DMS79 (cell line): Measurements from ENCODE around the gene B9D1.

Experiments
- DNase-seq: peaks from one replicate; lab custom pipeline; 2025; lab: John Stamatoyannopoulos, UW

B9D1 gene

GRCh38 chr17:19337712-19338023, 24.9 kb downstream of the B9D1 start:
- no peak for DNase-seq

GRCh38 chr17:19336938-19337711, 25.4 kb downstream of the B9D1 start:
- no peak for DNase-seq

GRCh38 chr17:19335951-19336631, 26.4 kb downstream of the B9D1 start:
- no peak for DNase-seq

DNA sequence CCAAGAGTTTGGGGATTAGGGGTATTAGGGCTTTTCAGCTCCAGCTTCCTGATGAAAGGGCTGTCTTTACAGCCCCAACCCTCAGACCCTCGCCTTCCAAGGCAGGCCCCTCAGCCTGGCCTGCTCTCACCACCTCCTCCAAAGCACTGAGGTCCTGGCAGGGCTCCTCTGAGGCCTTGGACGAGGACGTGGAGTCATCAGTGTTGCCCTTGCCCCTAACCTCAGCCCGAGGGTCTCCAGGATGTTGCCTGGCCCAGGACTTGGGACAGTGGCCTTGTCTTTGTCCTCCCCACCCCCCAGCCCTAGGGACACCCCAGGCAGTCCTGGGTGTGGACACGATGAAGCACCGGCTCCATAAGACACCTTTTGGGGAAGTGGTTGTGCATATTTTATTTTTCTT, 28.2 kb downstream of the B9D1 start:
- DNase-seq = no peak

- DNase-seq = no peak
Observed at GRCh38 chr17:19333736-19334290, 28.7 kb downstream of the B9D1 start.

DNA sequence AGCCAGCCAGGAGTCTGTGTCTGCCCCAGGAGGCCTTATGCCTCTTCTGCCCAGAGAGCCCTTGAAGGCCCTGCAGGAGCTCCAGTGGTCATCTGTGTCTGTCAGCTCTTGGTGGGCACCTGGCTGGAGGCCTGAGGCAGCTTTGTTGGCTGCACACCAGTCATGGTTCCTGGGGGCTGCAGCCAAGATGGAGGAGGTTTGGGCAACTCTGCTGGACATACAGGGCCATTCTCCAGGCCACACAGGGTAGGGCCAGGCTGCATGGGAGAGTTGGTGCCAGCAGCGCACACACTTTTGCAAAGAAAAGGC, 29.4 kb downstream of the B9D1 start:
- no peak for DNase-seq

- no peak for DNase-seq
Observed at GRCh38 chr17:19332371-19333131, 30.0 kb downstream of the B9D1 start.

- no peak for DNase-seq
Observed at GRCh38 chr17:19331543-19332245, 30.8 kb downstream of the B9D1 start.

GRCh38 chr17:19331134-19331533, 31.4 kb downstream of the B9D1 start:
- DNase-seq = no peak

- no peak for DNase-seq
Observed at GRCh38 chr17:19330271-19330670, 32.3 kb downstream of the B9D1 start.

- DNase-seq = no peak
Observed at GRCh38 chr17:19329839-19330238, 32.7 kb downstream of the B9D1 start.

GRCh38 chr17:19329136-19329535, 33.4 kb downstream of the B9D1 start:
- no peak for DNase-seq

DNA sequence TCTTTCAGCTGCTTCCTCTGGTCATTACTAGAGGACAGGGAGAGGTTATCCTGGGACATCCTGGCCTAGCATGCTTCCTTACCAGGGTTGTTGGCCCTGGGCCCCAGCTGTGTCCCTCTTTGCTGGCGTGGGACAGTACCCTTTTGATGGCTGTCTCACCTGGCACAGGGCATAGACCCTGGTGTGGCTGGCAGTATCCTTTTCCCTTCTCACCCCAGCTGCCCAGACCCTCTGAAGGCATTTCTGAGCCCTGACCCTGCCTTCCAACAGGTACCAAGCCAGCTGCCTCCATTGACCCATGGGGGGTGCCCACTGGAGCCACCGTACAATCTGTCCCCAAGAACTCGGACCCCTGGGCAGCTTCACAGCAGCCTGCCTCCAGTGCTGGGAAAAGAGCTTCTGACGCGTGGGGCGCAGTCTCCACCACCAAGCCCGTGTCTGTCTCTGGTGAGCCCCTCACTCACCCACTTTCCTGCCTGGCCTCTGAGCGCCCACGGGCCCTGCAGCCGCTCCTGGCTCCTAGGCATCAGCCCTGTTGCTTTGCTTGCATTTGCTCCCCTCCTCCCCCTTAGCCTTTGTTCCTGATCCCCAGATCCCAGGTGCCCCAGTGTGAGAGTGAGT, 34.0 kb downstream of the B9D1 start:
- no peak for DNase-seq

DNA sequence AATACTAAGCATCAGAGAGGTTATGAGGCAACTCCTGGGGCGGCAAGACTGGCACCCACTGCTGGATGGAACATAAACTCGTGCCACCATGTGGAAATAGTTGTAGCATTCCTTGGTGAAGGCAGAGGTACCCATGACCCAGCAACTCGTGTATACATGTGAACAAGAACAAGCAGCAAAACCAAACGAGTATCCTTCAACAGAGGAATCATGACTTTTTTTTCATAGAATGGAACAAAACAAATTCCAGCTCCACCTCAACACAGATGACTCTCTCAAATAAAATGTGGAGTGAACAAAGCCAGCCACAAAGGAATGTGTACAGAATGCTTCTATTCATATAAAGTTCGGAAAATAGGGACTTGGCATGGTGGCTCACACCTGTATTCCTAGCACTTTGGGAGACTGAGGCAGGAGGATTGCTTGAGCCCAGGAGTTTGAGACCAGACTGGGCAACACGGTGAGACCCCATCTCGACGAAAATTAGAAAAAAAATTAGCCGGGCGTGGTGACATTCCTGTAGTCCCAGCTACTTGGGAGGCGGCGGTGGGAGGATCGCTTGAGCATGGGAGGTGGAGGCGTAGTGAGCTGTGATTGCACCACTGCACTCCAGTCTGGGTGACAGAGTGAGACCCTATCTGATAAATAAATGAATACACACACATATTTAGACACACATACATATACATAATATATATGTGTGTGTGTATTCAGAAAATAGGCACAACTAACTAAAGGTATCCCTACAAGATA, 35.3 kb downstream of the B9D1 start:
- DNase-seq = no peak

GRCh38 chr17:19325542-19325941, 37.0 kb downstream of the B9D1 start:
- DNase-seq = no peak

DNA sequence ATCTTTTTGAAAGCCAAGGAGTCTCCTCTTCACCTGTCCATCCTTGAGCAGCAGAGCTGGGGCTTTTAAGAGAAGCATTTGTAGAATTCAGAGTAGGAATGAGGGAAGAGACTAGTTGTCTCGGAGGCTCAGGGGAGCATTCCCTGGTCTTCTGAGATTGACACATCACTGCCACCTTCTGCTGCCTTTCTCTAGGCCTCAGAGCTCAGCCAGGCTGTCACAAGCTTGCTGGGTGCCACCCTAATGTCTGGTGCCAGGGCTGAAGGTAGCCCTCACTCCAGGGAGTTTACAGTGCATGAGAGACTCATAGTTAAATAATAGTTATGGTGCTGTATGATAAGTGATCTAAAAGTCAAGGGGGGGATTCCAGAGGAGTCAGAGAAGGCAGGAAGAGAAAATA, 39.7 kb downstream of the B9D1 start:
- no peak for DNase-seq

DNA sequence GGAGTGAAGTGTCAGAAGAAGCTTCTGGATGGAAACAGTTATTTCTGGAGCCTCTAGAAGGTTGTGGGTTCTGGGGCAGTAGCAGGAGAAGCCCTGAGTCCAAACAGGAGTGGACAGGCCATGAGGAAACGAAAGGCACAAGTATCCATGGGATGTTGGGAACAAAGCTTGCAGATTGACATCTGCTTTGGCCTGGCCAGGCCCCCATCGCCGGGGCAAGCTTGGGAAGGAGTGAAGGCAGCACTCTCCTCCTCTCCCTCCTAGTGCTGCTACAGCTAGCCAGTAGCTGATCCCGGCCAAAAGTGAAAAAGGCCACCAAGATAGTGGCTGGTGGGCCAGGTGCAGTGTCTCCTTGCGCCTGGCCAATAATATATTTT, 40.4 kb downstream of the B9D1 start:
- DNase-seq = no peak

GRCh38 chr17:19321481-19322128, 40.9 kb downstream of the B9D1 start:
- no peak for DNase-seq

DNA sequence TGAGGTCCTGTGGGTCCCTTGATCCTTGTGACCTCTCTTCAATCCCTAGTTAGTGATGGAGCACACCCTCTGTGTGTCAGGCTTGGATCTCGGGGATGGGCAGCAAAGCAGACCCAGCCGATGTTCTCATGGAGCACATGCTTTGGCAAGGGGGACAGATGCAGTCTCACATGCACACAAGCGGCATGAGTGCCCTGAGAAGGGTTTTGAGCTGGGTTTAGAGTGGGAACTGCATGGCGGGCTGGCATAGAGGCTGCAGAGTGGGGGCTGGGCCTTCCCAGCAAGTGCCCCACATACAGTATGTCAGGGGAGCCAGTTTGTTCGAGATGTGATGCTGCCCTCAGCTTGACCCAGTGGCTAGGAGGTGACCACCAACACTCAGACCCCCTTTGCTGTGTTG, 41.6 kb downstream of the B9D1 start:
- DNase-seq = no peak

DNA sequence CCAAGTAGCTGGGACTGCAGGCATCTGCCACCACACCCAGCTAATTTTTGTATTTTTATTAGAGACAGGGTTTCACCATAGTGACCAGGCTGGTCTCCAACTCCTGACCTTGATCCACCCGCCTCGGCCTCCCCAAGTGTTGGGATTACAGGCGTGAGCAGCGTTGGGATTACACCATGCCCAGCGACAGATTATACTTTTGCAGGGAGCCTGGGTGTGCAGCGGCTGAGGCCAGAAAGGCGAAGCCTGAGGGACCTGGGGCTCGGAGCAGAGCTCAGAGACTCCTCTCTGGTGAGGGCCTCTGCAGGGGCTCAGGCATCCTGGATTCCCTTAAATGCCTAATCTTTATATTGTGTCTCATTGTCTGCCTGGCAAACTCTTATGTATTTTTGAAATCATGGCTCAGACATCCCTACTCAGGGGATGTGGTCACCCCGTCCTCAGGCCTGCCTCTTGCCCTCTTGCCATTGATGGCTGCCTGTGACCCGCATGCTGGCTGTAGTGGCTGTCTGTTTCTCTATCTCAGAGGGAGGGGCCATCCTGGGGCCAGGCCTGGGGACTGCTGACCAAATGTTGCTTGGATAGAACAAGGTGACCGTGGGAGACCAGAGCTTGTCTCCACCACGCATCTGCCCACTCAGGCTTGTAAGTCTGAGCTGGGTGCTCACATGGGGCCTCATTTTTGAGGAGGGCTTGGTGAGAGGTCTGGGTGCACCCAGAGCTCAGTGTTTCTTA, 42.6 kb downstream of the B9D1 start:
- DNase-seq = no peak
